HG02943 (cell line): ENCODE measurements around the gene BSCL2.
"Not testable (repeated sequence)": the region's sequence is repeated elsewhere in the genome, so short reads cannot be mapped to it uniquely, and the experiment has no call there.

ENCODE experiments used
- ATAC-seq: cut with Tn5 transposase; IDR thresholded peaks from one replicate; pipeline ENCODE4 v1.9.1; 2021; ENCODE audit warnings: mild to moderate bottlenecking, low read depth, moderate library complexity; ENCODE audit not compliant: unreplicated experiment

Gene BSCL2

DNA sequence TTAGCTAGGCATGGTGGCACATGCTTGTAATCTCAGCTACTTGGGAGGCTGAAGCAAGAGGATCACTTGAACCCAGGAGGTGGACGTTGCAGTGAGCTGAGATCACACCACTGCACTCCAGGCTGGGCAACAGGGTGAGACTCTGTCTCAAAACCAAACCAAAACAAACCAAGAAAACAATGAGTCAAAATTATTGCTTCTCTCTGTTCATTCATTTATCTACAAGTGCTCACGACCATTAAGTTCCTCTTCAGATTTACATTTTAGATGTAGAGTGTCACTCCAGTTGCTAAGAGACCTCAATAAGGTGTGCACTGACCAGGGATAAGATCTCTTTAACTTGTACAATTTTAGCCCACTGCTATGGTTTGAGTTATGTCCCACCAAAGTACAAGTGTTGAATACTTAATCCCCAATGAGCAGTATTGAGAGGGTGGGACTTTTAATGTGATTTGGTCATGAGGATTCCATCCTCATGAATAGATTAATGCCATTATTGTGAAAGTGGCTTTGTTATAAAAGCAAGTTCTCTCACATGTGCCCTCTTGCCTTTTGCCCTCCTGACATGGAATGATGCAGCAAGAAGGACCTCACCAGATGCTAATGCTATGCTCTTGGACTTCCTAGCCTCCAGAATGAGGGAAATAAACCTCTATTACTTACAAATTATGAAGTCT lies 12.2 kb upstream of the BSCL2 start:
- ATAC-seq = no peak

DNA sequence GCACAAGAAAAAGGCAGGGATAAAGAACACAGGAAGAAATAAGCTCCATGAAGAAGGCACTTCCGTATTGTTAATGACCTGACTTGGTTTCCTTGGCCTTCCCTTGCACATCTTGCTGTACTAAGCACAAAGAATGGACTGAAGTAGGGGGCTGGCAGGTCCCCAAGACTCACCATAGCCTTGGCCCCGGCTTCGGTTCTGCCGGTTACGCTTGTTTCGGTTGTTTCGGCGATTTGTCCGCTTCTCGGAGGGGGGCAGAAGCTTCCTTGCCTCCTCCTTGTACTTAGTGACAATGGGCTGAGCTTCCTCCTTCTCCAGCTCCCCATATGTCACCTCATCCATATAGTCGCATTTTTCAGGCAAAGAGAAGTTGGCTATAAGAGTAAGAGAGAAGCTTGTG lies 9.6 kb upstream of the BSCL2 start:
- no peak for ATAC-seq

DNA sequence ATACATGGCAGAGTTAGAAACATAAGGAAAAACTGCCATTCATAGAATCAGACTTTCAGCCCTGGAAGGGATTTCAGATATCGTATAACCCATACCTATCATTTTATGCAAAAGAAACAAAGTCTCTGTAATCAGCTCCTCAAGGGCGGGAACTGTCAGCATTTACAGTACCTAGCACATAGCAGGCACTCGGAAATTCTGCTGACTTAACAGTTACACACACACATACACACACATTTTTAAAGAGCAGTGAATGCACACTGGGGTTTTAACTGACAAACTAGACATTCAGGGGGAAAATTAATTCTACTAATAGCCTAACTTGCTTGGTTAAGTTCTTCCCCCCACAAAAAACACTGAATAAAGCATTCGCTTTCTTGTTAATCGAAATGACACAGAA lies 9.0 kb upstream of the BSCL2 start:
- ATAC-seq = no peak

DNA sequence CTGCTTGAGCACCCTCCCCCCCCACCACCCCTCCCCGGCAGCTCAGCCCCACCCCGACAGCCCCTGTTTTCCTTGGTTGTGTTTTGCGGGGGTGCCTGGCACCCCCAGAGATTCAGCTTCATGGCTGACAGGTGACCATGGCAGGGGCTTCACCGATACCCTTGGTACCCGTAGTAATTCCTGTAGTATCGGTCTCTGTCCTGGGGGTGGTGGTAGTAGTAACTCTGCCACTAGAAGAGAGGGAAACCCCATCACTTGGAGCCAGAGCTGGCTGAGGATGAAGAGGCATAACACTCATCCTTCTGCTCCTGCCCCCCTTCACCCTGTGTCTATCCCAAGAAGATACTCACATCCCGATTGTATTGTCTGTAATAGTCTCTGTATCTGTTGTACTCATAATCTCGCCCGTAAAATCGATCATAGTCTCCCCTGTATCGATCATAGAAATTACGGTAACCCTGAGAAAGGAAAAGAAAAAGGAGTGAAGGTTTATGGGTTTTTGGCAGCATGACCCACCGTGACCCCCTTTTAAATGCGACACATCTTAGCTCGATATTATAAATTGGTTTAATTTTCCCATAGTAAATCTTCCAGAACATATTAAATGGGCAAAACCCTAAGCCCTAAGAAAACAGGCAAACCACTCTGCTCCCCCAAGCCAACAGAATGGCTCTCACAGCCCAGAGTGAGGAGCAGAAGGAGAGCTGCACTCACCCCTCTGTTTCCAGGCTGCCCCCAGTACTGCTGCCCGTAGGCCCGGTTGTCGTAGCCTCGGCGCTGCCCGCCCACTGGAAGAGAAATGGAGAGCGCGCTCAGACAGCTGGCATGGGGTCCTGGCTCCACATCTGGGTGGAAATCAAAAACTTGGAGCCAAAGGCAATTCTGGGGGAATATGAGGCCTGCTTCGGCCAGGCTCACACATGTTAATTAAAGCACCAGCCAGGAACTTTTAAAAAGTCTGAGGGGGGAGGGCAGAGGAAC lies 8.2 kb upstream of the BSCL2 start:
- no peak for ATAC-seq

DNA sequence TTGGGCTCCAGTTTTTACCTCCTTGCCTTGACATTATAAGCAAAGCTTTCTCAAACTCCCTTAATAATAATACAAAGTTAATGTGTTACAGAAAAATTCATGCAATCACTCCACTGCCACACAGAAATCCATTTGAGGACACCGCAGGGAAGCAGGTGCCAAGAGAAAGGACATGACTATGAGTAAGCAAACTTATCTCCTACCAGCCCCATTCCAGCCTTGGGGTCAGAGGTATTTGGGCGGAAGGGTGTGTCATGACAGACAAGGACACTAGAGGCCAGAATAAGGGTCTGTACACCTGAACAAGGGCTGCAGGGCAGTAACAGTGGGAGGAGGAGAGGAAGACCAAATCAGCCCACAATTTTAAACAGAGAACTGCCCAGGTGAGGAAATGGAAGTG lies 6.1 kb upstream of the BSCL2 start:
- no peak for ATAC-seq

DNA sequence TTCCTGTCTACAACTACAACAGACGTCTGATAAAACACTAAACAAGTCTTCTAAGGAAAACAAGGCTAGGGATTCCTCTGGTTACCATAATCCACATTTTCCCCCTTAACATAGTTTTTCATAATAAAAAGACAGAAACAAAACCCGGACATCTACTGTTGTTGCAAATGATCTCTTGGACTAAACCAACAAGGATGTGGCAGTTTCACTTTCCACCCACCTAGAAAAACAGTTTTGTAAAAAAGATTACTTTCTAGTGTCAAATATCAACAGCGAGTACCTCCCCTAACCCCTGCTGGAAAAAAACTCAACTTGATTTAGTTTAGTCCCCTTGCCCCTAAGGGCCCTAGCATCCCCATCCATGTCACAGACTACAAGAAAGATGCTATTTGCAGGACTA lies 5.6 kb upstream of the BSCL2 start:
- ATAC-seq = no peak

DNA sequence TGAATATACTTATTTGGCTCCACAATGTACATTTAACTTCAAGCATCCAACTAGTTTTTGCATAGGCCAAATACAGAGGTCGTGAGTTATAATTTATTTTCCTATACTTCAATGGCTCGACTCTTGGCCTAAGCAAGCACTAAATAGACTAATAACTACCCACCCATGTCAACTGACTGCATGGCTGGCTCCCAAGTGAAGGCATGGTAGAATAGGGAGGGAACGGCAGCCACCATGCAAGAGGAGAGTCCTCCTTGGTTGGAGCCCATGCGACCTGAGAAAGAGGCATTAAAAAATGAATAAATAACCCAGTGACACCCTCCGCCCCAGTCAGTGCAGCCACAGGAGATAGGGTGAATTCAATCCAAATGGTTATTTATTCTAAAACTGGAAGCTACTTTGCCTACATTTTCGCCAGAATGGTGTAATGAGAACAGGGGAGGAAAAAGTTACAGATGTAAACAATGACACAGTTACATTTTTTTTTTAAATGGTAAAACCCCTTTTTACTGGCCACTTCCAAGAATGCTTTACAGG lies 5.1 kb upstream of the BSCL2 start:
- ATAC-seq = no peak

DNA sequence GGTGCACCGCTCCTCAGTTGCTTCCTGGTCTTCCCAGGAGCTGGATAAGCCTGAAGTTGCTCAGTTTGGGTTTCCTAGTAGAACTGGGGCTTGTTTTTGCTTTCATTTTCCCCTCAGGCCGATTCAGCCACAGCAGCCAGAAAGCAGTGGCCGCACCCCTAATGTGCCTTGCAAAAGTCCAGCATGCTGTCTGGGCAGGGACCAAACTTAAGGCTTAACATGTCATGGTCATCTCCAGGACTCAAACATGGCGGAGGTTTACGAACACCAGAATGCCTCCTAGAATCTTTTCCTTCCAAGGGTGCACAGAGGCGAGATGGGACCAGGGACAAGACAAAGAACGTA lies 2.7 kb upstream of the BSCL2 start:
- peak; percentile 7 for ATAC-seq

DNA sequence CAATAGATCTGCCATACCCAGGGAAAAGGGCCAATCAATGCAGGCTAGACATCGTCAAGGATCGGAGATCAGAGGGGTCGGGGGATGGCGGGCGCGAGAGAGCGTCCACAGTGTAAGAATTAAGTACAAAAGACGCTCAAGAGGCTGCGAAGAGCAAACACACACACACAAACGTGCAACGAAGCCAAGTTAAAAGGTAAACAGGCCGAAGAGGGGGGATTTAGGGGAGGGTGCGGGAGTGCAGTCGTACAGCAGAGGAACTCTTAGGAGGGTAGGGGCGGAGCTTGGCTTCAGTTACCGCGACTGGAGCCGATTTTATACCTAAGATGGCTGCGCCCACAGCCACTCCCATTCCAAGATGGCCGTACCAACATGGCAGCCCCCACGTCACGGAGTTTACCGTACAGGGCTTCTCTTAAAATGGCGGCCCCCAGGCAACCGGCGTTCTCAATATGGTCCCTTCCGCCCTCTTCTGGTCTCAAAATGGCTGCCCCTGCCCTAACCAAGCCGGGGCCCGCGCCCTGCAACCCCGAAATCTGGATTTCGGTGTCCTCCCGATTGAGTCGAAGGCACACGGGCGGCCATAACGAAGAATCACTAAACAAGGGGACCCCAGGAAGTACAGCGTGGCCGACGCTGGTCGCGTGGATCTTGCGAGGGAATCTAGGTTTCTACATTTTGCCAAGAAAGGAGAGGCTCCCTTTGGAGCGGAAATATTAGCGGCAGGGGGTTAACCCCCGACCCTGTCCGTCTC lies 2.2 kb upstream of the BSCL2 start:
- ATAC-seq = peak; percentile 70

DNA sequence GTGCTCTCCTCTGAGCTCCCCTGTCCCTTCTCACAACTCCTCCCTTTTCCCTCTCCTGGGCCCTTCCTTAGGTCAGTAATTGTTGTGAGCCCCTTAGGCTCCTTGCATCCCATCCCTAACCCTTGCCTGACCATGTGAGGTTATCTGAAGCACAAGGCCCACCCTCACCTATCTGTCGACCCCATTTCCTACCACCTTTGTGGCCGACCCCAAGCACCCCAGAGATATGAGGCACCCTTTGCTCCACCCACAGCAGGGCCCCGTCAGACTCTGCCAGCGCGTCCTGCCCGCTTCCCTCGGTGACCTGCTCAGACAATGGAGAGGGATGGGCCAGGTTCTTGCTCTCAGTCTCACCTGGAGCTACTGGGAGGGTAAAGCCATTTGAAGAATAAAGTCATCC lies 1.6 kb upstream of the BSCL2 start:
- no peak for ATAC-seq

DNA sequence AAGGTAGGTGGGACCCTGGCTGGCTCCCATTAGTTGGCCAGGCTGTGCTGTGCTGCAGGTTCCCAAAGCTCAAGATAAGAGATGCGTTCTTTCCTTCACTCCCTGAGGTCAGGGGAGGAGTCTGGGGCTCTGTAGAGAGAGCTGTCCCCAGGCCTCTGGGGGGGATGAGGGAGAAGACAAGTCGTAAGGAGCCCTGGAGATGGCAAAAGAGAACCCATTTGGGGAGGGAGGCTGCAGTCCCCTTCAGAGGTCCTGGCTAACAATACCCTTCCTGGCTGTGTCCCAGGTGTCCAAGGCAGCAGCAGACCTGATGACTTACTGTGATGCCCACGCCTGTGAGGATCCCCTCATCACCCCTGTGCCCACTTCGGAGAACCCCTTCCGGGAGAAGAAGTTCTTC lies 1.2 kb upstream of the BSCL2 start:
- ATAC-seq = no peak

DNA sequence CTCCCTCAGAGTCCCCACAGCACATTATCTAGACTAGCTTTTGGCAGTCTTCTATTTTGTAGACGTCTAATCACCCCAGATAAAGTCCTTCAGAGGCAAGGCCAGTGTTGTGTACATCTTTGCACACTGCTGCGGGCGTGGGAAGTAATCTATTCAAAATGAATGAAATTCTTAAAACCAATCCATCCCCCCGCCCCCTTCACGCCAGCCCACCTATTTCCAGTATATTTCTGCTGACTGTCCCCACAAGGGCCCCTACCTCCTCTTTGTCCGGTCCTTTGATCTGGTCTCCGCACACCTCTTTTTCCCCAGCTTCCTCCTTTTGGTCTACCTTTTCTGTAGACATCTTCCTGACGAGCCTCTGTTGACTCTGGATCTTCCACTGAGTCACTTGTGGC lies 375 bp downstream of the BSCL2 start:
- no peak for ATAC-seq

DNA sequence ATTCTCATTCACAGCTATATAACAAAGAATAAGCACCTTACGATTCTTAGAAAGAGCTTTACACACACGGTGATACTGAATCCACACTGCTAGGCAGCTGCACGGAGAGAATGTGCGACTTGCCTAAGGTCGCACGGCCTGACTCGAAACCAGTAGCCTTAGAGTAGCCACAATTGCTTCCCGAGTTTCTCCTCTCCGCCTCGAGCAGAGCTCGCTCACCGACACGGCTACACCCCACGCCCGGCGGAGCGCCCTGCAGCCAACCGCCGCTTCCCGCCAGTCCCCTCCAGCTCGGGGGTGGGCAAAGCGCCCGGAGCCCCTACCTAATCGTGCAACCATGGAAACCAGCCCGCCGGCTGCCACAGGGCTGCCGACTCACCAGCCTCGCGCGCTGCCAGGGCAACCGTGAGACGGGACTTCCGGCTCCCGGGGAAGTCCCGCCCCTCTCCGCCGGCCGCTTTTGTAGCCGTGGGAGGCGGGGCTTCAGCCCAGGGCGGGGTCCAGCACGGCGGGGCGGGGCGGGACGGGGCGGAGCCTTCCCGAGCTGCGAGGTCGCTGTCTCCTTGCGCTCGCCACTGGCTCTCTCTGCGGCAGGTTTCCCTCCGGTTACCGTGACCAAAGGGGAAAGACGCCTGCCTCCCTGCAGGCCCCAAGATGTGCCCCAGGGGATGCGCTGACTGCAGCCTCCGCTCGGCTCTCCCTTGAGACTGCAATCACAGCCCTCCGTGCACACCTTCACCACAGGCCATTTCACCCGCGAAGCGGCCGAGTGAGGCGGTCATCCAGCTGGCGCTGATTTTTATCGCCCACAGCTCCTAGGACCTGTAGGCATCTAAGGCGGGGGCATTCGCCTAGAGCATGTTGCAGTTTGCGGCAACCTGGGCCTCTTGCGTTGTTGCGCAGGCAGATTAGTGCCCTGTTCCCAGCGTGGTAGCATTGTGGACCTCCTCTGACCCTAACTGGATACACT lies 1.1 kb downstream of the BSCL2 start:
- no peak for ATAC-seq

DNA sequence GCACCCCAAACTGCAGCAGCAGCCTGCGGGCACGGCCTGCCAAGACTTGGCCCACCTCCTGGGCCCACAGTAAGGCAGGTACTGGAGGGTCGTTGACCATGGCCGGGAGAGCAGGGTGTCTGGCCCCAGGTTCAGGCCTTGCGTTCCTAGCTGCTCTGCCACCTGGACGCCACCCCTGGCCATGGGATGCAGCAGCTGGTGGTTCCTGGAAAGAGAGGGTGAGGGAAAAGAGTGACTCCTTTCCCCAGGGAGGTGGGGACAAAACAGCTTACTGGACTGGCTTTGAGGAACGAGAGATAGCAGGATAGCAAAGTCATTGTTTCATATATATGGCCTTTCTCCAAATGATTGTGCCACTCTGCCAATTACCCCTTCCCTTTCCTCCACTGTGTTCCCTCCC lies 1.8 kb downstream of the BSCL2 start:
- ATAC-seq = no peak

DNA sequence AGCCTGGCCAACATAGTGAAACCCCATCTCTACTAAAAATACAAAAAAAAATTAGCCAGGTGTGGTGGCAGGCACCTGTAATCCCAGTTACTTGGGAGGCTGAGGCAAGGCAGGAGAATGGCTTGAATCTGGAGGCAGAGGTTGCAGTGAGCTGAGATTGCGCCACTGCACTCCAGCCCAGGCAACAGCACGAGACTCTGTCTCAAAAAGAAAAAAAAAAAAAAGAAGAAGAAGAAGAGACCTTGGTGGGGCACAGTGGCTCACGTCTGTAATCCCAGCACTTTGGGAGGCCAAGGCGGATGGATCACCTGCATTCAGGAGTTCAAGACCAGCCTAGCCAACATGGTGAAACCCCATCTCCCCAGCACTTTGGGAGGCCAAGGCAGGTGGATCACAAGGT lies 3.3 kb downstream of the BSCL2 start:
- not testable (repeated sequence) for ATAC-seq

DNA sequence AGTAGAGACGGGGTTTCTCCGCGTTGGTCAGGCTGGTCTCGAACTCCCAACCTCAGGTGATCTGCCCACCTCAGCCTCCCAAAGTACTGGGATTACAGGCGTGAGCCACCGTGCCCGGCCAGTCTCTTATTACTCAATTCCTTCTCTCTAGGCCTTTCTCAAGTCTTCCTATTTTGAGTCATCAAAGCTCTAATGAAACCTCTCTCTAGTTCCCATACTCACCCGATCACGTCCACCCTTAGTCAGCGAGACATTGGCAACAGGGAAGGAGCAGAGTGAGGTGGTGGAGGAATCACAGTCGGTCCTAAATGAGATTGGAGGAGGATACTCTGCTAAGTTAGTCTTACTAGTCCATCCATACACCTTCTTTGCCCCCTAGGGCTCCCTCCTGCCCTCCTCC lies 5.0 kb downstream of the BSCL2 start:
- no peak for ATAC-seq

DNA sequence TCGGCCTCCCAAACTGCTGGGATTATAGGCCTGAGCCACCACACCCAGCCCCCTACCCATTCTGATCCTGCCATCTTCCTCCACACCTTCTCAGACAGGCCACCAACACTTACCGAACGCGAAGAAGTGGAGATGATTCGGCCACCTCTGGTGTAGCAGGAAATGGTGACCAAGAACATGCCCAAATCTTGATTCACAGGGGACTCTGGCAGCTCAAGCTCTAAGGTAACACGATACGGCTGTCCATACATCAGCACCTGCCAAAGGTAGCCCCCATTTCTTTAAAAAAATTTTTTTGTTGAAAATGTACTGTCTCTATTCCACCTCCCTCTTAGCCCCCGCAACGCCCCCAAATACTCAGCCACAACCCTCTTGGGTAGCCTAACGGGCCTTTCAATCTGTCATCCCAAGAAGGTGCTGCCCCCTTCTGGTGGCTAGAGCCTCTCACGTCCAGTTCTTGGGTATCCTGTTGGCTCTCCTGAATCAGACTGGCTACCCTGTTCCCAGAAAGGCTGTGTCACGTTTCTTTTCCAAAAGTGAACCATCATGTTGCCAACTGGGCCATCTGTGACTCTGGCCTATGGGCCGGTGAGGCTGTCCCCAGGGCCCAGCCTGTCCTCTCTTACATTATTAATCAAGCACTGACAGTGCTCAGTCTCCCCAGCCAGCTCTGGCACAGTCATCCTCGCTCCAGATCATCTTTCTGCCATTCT lies 12.6 kb downstream of the BSCL2 start:
- ATAC-seq = no peak

DNA sequence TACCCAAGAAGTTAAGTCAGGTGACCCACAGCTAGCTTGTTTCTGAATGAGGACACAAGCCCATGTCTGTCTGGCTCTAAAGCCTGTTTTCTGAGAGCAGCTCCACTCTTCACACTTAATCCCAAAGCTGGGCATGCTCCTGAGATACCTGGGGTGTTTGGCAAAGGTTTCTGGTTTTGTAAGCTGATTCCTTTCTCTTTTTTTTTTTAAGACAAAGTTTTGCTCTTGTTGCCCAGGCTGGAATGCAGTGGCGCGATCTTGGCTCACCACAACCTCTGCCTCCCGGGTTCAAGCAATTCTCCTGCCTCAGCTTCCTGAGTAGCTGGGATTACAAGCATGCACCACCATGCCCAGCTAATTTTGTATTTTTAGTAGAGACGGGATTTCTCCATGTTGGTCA lies 13.6 kb downstream of the BSCL2 start:
- not testable (repeated sequence) for ATAC-seq

DNA sequence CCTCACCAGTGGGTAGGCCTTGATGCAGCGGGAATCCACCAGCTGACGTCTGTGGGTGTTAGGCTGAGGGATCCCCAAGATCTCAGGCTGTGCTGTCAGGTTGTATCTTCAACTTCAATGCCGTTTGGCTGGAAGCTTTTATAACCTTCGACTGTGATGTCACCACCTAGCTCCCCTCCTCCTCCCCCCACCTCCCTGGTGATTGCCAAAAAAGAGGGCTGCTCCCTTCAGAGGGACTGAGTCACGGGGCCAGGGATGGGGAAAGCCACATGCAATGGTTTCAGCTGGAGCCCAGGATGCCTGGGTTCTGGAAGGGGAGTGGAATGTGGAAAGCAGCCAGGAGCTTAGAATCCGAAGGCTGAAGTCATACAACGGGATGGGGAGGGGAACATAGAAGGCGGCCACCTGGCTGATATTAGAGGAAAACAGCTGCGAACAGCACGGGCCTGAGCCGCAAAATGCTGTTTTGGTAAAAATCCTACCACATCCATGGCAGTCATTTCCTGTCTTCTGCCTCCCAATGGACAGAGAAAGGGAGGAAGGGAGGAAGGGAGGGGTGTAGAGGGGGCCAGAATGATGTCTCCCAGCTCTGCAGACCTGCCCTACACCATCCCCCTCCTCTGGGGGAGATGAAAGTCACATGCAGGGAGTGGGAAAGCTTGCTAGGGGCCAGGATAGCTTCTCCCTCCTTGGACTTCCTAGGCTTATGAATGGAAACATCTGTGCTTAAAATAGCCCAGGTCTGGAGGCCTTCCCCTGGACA lies 17.6 kb downstream of the BSCL2 start, which contains the start of gene LRRN4CL:
TSS of gene LRRN4CL (minus strand) at position 110 of the 763 bp plus-strand sequence. CDS start 1,022 bp downstream, outside the sequence.
- ATAC-seq = no peak
